ENCODE measurements around the gene C1orf174.

C1orf174 gene

DNA sequence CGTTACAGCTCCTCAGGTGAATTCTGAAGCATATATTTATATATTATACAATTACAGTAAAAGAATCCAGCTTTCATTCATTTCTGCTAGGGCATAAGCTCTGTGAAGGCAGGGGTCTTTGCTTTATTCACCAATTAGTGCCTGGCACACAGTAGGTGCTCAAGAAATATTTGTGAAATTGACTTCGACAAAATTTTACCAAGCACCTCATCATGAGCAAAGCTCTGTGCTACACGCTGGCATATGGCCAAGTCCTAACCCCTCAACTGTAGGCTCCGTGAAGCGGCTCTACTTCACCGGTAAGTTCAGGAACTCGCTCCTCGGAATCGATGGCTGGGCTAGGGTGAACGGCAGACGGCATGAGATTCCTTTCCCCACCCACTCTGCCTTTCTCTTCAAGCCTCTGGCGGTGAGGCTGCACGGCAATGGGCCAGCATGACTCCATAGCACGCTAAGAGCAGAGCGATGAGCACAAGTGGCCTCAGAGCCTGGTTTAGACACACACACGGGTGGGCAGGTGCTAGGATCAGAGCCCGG lies 8.7 kb downstream of the C1orf174 start:
- peaks cover 6% of the 10 kb centered on the region; the same call in 1 of the 2 replicates for H3K79me2 ChIP-seq (ENCODE audit: insufficient read depth, low read length)
- H3K9me3 ChIP-seq (ENCODE audit: low read length): no peaks in the 10 kb centered on the region
- peaks cover 8% of the 10 kb centered on the region for H3K4me1 ChIP-seq (ENCODE audit: insufficient read depth, low read length, severe bottlenecking)
- peaks cover 64% of the 10 kb centered on the region for H3K36me3 ChIP-seq (ENCODE audit: insufficient read depth, low read length)
- H3F3A ChIP-seq (ENCODE audit: insufficient read depth, low read length): no peaks in the 10 kb centered on the region
- H3K27ac ChIP-seq (ENCODE audit: low read depth, low read length, poor library complexity, severe bottlenecking): no peak overlapping the region
- TF ChIP-seq EZH2 (IDR thresholded peaks at IDR 0.05; ENCODE audit: borderline replicate concordance, low read length): no peak
- TF ChIP-seq, protein P1, sequence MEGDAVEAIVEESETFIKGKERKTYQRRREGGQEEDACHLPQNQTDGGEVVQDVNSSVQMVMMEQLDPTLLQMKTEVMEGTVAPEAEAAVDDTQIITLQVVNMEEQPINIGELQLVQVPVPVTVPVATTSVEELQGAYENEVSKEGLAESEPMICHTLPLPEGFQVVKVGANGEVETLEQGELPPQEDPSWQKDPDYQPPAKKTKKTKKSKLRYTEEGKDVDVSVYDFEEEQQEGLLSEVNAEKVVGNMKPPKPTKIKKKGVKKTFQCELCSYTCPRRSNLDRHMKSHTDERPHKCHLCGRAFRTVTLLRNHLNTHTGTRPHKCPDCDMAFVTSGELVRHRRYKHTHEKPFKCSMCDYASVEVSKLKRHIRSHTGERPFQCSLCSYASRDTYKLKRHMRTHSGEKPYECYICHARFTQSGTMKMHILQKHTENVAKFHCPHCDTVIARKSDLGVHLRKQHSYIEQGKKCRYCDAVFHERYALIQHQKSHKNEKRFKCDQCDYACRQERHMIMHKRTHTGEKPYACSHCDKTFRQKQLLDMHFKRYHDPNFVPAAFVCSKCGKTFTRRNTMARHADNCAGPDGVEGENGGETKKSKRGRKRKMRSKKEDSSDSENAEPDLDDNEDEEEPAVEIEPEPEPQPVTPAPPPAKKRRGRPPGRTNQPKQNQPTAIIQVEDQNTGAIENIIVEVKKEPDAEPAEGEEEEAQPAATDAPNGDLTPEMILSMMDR (IDR thresholded peaks at IDR 0.05; ENCODE audit: low read length): no peak
- no peak overlapping the region for H3K4me3 ChIP-seq (ENCODE audit: low read depth, low read length, poor library complexity, severe bottlenecking)
- no peak overlapping the region for H2AFZ ChIP-seq (ENCODE audit: low read length)
- no peak overlapping the region for H3K4me2 ChIP-seq (ENCODE audit: low read length)
- no peaks in the 10 kb centered on the region for H3K9me2 ChIP-seq (ENCODE audit: low read depth, low read length)
- H3K27me3 ChIP-seq (ENCODE audit: insufficient read depth, low read length): no peaks in the 10 kb centered on the region
- H3K9ac ChIP-seq (ENCODE audit: low read length): no peak overlapping the region
- H4K20me1 ChIP-seq (ENCODE audit: insufficient read depth, low read length): no peaks in the 10 kb centered on the region

DNA sequence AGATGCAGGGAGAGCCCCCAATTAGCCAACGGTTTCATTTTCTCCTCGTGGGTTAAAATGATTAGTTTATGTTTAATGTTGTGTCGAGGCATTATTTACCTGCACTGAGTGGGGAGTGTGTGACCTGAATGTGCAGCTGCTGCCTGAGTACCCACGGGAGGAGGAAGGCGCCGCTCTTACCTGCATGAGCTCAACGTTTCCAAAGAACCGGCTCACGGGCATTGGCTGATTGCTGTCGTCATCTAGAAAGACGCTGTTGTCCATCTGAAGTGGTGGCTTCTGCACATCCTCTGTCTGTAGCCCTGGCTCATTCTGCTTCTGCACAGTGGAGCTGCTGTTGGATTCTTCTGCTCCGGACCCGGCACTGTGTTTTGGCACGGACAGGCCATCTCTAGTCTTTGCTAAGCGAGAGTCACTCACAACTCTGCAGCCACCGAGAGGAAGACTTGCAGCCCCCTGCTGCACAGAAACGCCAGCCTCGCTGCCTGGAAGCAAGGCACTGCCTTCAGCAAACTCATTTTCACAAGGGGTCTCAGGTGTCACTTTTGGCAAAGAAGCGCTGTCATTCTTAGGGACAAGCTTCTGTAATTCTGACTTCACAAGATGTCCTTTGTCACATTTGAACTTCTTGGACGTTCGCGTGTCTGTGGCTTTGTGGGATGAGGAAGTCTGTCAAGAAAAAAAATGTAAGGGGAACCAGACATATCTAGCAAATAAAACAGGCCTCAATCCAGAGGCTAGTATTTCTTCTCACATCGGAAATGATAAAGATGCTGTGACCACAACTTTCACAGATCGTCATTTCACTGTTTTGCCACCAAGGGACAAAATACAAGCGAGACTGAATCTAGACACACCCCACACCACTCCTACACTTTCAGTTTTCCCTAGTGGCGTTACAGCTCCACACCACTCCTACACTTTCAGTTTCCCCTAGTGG lies 9.4 kb downstream of the C1orf174 start:
- Histone ChIP-seq H3K4me1 (ENCODE audit: insufficient read depth, low read length, severe bottlenecking) (peaks cover 8% of the 10 kb centered on the region), H3K79me2 (ENCODE audit: insufficient read depth, low read length) (peaks cover 5% of the 10 kb centered on the region; the same call in 1 of the 2 replicates), H4K20me1 (ENCODE audit: insufficient read depth, low read length) (no peaks in the 10 kb centered on the region), H3K9me2 (ENCODE audit: low read depth, low read length) (no peaks in the 10 kb centered on the region), H3K36me3 (ENCODE audit: insufficient read depth, low read length) (peaks cover 66% of the 10 kb centered on the region), H3K4me3 (ENCODE audit: low read depth, low read length, poor library complexity, severe bottlenecking) (no peak overlapping the region), H3K9me3 (ENCODE audit: low read length) (no peaks in the 10 kb centered on the region), H3K9ac (ENCODE audit: low read length) (no peak overlapping the region), H3K27me3 (ENCODE audit: insufficient read depth, low read length) (no peaks in the 10 kb centered on the region), H2AFZ (ENCODE audit: low read length) (no peak overlapping the region), H3K4me2 (ENCODE audit: low read length) (no peak overlapping the region), H3F3A (ENCODE audit: insufficient read depth, low read length) (no peaks in the 10 kb centered on the region), H3K27ac (ENCODE audit: low read depth, low read length, poor library complexity, severe bottlenecking) (no peak overlapping the region)
- TF ChIP-seq EZH2 (IDR thresholded peaks at IDR 0.05; ENCODE audit: borderline replicate concordance, low read length): no peak
- TF ChIP-seq, protein P1 (IDR thresholded peaks at IDR 0.05; ENCODE audit: low read length): no peak

DNA sequence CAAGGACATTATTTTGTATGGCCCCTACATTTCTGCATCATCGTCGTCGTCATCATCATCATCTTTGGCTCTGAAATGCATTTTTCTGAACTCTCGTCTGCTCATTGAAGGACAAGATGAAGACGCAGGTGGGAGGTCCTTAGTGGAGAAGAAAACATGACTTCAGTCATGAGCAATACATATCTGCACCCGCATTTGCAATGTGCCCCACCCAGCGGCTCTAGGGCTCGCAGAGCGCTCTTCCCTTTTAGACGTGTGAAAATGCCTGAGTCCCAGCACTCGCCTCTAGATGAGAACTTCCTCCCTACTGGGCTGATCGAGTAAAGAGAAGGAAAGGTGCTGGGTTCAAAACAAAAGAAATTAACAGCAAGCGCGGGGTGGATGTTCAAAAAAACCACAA lies 10.1 kb downstream of the C1orf174 start:
- H3K4me3 ChIP-seq (ENCODE audit: low read depth, low read length, poor library complexity, severe bottlenecking): no peak overlapping the region
- H3K36me3 ChIP-seq (ENCODE audit: insufficient read depth, low read length): peaks cover 66% of the 10 kb centered on the region

More for the DNA sequence above, 10.1 kb downstream of the C1orf174 start:
- Histone ChIP-seq H3K9ac (ENCODE audit: low read length) (no peak overlapping the region), H2AFZ (ENCODE audit: low read length) (no peak overlapping the region), H3K9me2 (ENCODE audit: low read depth, low read length) (no peaks in the 10 kb centered on the region), H3K4me1 (ENCODE audit: insufficient read depth, low read length, severe bottlenecking) (peaks cover 8% of the 10 kb centered on the region), H3K79me2 (ENCODE audit: insufficient read depth, low read length) (peaks cover 5% of the 10 kb centered on the region; the same call in 1 of the 2 replicates), H3K27me3 (ENCODE audit: insufficient read depth, low read length) (no peaks in the 10 kb centered on the region), H3K4me2 (ENCODE audit: low read length) (no peak overlapping the region), H3K9me3 (ENCODE audit: low read length) (no peaks in the 10 kb centered on the region), H4K20me1 (ENCODE audit: insufficient read depth, low read length) (no peaks in the 10 kb centered on the region), H3K27ac (ENCODE audit: low read depth, low read length, poor library complexity, severe bottlenecking) (no peak overlapping the region), H3F3A (ENCODE audit: insufficient read depth, low read length) (no peaks in the 10 kb centered on the region)
- no peak for TF ChIP-seq EZH2 (IDR thresholded peaks at IDR 0.05; ENCODE audit: borderline replicate concordance, low read length)
- TF ChIP-seq, protein P1 (IDR thresholded peaks at IDR 0.05; ENCODE audit: low read length): no peak

All from OCI-LY1 (cell line).